Skin of body (tissue), 2 donors: ENCODE measurements around the gene ITIH4. TPM values are rescaled to one million over a fixed set of nuclear protein-coding genes. Genes with fewer than 3 reads are reported as not detected.

Source experiments
- DNase-seq: peaks from one replicate; lab custom pipeline; 2025; lab: John Stamatoyannopoulos, UW
- total RNA-seq: library from RNA; depleted of rRNA; stranded (reverse); fragments of >200 nt; gene quantifications from one replicate; pipeline ENCODE4 v1.2.3, GENCODE V29; 2014

ITIH4 gene
- total RNA-seq, result 4.6 TPM

- DNase-seq, result no peak
These were observed at the start of gene ITIH4 for GRCh38 chr3:52830535-52831258. Gene ITIH4, minus strand, starts transcription at chr3:52830672. Its CDS starts 30 bp downstream, at chr3:52830642.

DNA sequence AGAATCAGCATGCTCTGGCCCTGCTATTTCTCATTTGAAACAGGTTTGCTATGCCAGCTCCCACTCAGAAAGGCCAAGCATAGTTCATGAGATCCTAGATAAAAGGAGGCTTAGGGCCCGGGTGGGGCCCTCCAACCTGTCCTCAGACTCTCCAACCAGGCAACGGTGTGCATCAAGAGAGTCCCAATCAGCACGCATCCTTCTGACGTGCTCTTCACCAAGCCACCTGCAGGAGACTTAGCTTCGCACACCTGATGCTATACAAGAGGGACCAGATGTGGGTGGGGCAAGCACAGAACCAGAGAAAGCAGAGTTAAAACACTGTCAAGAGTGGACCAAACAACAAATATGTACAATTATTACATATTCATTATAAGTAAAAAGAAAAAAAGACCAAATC is 49.6 kb upstream of the ITIH4 start:
- no peak for DNase-seq

DNA sequence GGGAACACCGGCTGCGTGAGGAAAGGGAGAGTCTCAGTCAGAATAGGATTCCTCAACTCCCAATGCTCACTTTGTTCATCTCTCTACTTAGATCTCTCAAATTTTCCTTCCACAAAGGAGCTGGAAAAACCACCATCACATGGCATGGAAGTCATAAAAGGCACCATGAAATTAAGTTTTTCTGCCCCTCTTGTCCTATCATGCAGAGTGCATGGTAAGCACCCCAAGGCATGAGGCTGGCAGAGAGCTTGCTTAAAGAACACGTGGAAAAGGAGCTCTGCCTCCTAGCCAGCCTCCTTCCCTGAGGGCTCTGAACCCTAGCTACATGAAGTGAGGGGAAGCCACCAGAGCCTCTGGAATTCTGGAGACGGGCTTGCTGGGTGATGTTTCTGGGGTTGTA is 49.1 kb upstream of the ITIH4 start:
- no peak for DNase-seq

DNA sequence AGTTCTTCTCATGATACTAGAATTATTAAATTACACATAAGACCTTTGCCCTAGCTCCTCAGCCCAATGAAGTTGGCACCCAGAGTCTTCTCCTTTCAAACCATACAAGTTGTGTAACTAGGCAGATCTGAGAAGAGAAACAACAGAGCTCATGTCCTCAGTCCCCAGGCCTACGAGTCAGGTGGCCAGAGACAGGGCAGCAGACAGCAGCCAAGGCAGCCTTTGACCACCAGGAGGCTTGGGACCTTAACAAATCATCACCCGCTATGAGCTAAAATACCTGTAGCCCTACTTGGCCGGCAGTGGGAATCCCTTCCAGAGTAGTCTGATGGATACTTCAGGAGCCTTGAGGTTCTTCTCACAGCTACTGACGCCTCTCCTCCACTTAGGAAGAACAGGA is 48.6 kb upstream of the ITIH4 start:
- no peak for DNase-seq

DNA sequence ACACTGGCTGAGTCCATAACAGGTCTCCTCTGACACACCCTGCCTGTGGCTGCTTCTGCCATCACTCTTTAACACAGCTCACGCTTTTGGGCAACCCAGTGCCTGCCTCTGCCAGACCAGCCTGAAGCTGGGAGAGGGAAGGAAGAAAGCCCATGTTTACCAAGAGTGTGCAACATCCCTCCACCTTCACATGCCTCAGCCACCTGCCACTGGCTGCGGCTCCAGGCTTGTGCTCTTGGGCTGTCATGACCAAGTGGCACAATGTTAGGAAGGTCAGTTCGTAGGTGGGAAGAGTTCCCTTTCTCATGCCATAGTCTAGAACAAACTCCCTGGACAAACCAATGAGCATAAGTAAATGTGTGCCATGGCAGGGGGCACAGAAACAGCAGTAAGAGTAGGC is 46.6 kb upstream of the ITIH4 start:
- no peak for DNase-seq

- DNase-seq, result no peak
These were observed 44.6 kb upstream of the ITIH4 start for GRCh38 chr3:52874864-52875587.

- no peak for DNase-seq
These were observed 43.8 kb upstream of the ITIH4 start for GRCh38 chr3:52874160-52874701.

DNA sequence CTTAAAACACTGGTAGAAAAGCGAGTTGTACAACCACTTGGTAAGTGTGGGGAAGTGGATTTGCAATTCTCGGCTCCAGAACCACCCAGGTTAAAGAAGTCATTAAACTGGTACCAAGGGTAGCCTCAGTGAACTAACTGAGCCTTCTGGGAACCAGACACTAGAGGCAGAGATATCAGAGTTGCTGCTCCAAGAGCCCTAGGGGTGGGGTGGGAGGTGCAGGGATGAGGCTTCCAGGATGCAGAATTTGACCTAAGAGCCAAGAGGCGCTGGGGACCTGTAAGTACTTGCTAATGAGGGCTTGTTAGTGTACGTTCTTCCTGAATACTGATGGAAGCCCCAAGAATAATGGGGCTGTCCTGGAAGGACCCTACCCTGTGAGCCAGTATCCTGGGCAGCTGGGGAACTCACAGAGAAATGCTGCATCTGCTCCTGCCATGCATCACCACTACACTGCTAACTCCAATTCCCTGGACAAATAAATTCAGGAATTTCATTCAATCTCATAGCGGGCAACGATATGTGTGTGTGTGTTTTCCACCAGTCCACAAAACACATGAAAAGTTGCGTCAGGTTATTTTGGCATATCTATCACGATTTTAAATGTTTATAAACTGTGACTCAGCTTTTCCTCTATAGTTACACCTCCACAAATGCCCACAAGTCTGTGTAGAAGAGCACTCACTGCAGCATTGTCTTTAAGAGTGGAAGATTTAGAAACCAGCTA is 43.1 kb upstream of the ITIH4 start:
- no peak for DNase-seq

DNA sequence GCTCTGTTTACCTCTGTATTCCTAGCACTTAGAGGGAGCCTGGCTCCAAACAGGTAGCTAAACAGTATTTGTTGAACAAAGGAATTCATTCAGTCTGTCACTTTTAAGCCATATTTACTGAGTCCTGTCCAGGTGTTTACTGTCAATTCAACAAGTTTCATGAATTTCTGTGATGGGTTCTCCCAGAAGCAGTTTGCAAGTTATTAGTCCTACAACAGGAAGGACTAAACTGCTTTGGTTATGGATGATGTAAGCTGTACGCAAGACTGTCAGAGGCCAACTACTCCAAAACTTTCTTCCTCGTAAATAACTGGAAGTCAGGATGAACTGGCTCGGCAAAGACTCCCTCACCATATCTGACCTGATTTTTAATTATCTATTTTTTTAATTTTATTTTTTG is 41.8 kb upstream of the ITIH4 start:
- DNase-seq, result no peak

DNA sequence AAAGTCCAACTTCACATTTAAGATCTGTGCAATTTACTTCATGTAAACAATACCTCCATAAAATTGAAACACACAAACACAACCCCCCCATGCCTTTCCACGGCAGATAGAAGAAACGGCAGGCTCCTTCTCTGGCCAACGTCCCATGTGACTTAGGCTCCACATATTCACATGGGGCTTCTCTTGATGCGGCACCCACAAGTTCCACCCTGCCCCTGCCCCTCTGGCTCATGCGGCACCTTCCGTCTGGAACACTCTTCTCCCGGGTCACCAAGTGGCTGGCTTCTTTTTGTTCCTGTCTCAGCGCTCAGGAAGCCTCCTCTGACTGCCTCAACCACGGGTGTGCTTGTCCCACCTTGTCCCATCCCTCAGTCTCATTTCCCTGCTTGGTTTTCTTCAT is 41.3 kb upstream of the ITIH4 start:
- no peak for DNase-seq

- no peak for DNase-seq
These were observed 40.0 kb upstream of the ITIH4 start for GRCh38 chr3:52870471-52870870.

GRCh38 chr3:52866427-52866826 is 36.0 kb upstream of the ITIH4 start:
- no peak for DNase-seq

DNA sequence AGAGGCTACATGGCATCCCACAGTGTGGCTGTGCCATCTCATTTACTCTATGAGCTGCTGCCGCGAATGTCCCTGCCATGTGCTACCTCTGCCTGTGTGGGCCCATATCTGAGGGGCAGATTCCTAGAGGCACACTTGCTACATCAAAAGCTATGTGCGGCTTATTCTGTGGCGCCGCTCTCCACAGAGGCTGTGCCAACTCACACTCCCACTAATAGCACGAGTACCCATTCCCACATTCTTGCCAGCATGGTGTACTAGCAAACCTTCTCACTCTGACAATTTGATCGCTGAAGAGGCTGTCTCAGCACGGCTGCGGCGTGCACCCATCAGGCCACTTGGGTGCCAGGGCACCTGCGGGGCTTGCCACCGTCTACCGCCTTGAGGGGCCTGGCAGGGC is 35.5 kb upstream of the ITIH4 start:
- DNase-seq, result no peak

DNA sequence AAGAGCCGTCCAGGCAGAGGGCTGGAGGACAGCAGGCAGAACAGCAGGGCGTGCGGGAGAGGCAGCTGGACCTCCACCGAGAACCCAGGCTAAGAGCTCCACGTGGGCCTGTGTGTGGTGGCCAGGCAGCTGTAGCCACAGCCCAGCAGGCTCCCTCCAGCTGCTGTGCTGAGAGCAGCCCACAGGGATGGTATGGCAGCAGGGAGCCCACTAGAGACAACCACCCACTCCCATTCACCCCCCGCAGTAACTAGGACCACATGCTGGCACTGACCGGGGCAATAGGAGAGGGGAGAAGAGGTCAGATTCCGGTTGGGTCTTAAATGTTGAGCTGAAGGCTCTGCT is 29.9 kb upstream of the ITIH4 start:
- DNase-seq, result no peak

- no peak for DNase-seq
These were observed 29.4 kb upstream of the ITIH4 start for GRCh38 chr3:52859686-52860423.

DNA sequence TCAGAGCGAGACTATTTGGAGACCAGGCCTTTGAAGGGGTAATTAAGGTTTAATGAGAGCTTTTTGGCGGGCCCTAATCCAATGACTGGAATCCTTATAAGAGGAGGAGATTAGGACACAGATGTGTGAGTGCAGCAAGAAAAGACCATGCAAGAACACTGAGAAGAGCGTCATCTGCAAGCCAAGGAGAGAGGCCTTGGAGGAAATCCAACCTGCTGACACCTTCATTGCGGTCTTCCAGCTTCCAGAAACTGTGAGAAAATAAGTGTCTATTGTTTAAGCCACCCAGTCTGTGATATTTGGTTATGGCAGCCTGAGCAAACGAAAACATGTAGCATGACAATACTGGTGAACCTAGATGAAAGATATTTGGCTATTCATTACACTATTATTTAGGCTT is 27.4 kb upstream of the ITIH4 start:
- DNase-seq, result no peak

- DNase-seq, result no peak
These were observed 26.7 kb upstream of the ITIH4 start for GRCh38 chr3:52857133-52857532.

GRCh38 chr3:52856666-52857065 is 26.2 kb upstream of the ITIH4 start:
- no peak for DNase-seq

DNA sequence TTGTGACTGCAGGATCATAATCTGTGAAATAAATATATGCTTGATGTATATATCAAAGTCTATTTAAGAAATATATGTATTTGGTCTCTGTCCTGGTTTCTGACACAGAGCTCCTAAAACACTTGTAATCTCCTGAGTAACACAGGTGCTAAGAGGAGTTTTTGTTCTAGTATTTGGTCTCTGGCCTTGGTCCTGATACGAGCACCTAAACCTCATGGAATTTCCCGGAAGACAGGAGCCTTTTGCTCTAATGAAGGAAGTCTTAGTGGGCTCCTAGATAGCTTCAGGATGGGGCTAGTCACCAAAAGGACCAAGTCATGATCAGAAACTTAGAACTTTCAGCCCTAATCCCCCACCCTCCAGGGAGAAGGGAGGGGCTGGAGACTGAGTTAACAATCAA is 23.5 kb upstream of the ITIH4 start:
- DNase-seq, result no peak

GRCh38 chr3:52852419-52852818 is 21.9 kb upstream of the ITIH4 start:
- DNase-seq, result no peak

- peak; percentile 7 for DNase-seq
These were observed 20.9 kb upstream of the ITIH4 start for GRCh38 chr3:52851348-52851747.

DNA sequence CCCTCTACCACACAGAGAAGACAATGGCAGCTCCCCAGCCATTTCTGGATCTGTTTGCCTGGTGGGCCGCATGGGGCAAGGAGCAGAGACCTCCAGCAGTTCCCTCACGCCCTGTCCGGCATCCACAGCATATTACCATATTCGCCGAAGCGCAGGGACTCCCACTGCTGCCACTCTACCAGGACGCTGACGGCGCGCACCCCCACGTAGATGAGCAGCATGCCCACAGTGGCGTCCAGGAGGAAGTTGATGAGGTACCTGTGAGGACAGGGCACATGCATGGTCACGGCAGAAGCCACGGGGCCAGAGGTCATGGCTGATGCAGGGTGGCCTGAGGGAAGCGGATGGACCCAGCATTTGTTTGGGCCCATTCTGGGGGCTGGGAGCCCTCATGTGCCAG is 19.2 kb upstream of the ITIH4 start:
- no peak for DNase-seq
